PC-9 (cell line): ENCODE data around the gene MLKL. TPM values are rescaled to one million over a fixed set of nuclear protein-coding genes. Genes with fewer than 3 reads are reported as not detected.
A peak's percentile ranks its signal among the peaks of the same experiment; 100 is the strongest.

Experiments used
- BruUV-seq: library from RNA; stranded (reverse); fragments of 400-500 nt; replicated peaks from 2 replicates; lab custom pipeline; 2021; lab: Mats Ljungman, UMichigan
- CTCF ChIA-PET: fragments of 300-600 bp; sonication (Branson Sonifier 250); formaldehyde crosslinking; loops from one replicate; lab custom pipeline; 2022; ENCODE audit warnings: antibody characterized with exemption; lab: Charles Lee
- POLR2A ChIA-PET: fragments of 300-600 bp; sonication (Branson Sonifier 250); formaldehyde crosslinking; loops from one replicate; lab custom pipeline; 2022; ENCODE audit warnings: antibody characterized with exemption; ENCODE audit not compliant: unreplicated experiment; lab: Charles Lee
- DNase-seq, 2 experiments: peaks; one replicate each; pipeline versions ENCODE4 v3.0.0 to v3.0.0-alpha.2; 2015 to 2022; ENCODE audit warnings: mixed read lengths in 1 of 2
- H2AFZ ChIP-seq: fragments of 200-600 bp; sonication (generic); 2 replicates; pipeline ENCODE4 v1.8.1; 2017; ENCODE audit warnings: antibody characterized with exemption
- H3F3A ChIP-seq: fragments of 200-600 bp; sonication (generic); 2 replicates; pipeline ENCODE4 v1.8.1; 2017; ENCODE audit warnings: antibody characterized with exemption, mild to moderate bottlenecking, low read depth; ENCODE audit not compliant: insufficient read depth
- H3K27ac ChIP-seq: fragments of 200-600 bp; sonication (generic); 2 replicates; pipeline ENCODE4 v1.6.1; 2016; ENCODE audit warnings: mixed run types
- H3K27me3 ChIP-seq: fragments of 200-600 bp; sonication (generic); 2 replicates; pipeline ENCODE4 v1.6.1; 2016; ENCODE audit warnings: low read depth, mixed run types; ENCODE audit not compliant: insufficient read depth
- H3K36me3 ChIP-seq: fragments of 200-600 bp; sonication (generic); 2 replicates; pipeline ENCODE4 v1.6.1; 2016; ENCODE audit warnings: low read depth, mixed run types
- H3K4me1 ChIP-seq: fragments of 200-600 bp; sonication (generic); replicated peaks from 2 replicates; pipeline ENCODE4 v1.6.1; 2016; ENCODE audit warnings: mixed run types; ENCODE audit not compliant: insufficient read depth
- H3K4me2 ChIP-seq: fragments of 200-600 bp; sonication (generic); 2 replicates; pipeline ENCODE4 v1.6.1; 2017; ENCODE audit warnings: mixed run types
- H3K4me3 ChIP-seq: fragments of 200-600 bp; sonication (generic); 2 replicates; pipeline ENCODE4 v1.6.1; 2016; ENCODE audit warnings: mixed run types
- H3K79me2 ChIP-seq: fragments of 200-600 bp; sonication (generic); 2 replicates; pipeline ENCODE4 v1.6.1; 2017; ENCODE audit warnings: low read depth, mixed run types
- H3K9me2 ChIP-seq: fragments of 200-600 bp; sonication (generic); 2 replicates; pipeline ENCODE4 v1.8.1; 2017; ENCODE audit warnings: mild to moderate bottlenecking; ENCODE audit not compliant: insufficient read depth
- H3K9me3 ChIP-seq: fragments of 200-600 bp; sonication (generic); 2 replicates; pipeline ENCODE4 v1.8.1; 2016; ENCODE audit warnings: low read depth; ENCODE audit not compliant: insufficient read depth
- H4K20me1 ChIP-seq: fragments of 200-600 bp; sonication (generic); 2 replicates; pipeline ENCODE4 v1.8.1; 2017; ENCODE audit not compliant: insufficient read depth
- EZH2 ChIP-seq: fragments of 200-600 bp; sonication (generic); IDR thresholded peaks from 2 replicates; pipeline ENCODE4 v1.8.0; 2017; ENCODE audit warnings: antibody characterized with exemption, low read depth
- intact Hi-C: fragments of 100-400 bp; cut with micrococcal nuclease; formaldehyde crosslinking; loops from one replicate; pipeline ENCODE4 v1.10.0; 2022; ENCODE audit not compliant: unreplicated experiment
- total RNA-seq: library from RNA; stranded (reverse); gene quantifications from 2 replicates; pipeline ENCODE4 v1.2.3, GENCODE V29; 2021
- TF ChIP-seq, protein P1 (sequence below): fragments of 200-600 bp; sonication (generic); conservative IDR thresholded peaks from 2 replicates; pipeline ENCODE4 v1.6.1; 2017; ENCODE audit warnings: mixed run types, antibody characterized with exemption, mild to moderate bottlenecking, moderate library complexity

Gene MLKL
- total RNA-seq, 1 experiment from 2014 or later = 11.2 TPM

DNA sequence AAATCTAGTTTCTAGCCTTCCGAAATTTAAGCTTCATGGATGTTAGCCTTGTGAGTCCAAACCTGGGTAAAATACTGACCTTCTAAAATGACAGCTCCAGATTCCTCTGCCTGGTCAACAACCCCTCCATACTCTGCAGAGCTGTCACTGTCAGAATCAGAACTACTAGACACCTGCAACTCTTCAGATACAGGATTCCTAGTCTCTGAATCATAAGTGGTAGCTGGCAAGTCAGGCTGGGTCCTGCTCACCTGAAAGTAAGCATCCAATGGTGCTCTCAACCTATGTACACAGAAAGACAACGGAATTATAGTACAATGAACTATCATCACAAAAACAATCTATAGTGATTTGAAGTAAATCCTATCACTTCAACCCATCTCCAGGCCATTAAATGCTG is 48.8 kb downstream of the MLKL start:
- no peak overlapping the region for H3K4me2 ChIP-seq
- no peak overlapping the region for H3K27ac ChIP-seq
- H3K36me3 ChIP-seq = peaks cover 28% of the 10 kb centered on the region
- CTCF ChIA-PET = interaction anchor here (0.5 kb wide), 1 partner anchor 139 kb away, joined by 3 read pairs; no protein-coding TSS in a partner anchor
- intact Hi-C loops = no loop called here
- no peaks in the 10 kb centered on the region for H3K9me3 ChIP-seq
- 0 out of 2 replicates have a peak, but pooled peaks cover 8% of the 10 kb centered on the region for H3K4me1 ChIP-seq
- peaks cover 25% of the 10 kb centered on the region for H3F3A ChIP-seq
- H3K4me3 ChIP-seq = no peak overlapping the region
- DNase-seq = no peak
- H3K9me2 ChIP-seq = no peaks in the 10 kb centered on the region
- H3K79me2 ChIP-seq = peaks cover 61% of the 10 kb centered on the region
- H3K27me3 ChIP-seq = no peaks in the 10 kb centered on the region
- TF ChIP-seq, protein P1, sequence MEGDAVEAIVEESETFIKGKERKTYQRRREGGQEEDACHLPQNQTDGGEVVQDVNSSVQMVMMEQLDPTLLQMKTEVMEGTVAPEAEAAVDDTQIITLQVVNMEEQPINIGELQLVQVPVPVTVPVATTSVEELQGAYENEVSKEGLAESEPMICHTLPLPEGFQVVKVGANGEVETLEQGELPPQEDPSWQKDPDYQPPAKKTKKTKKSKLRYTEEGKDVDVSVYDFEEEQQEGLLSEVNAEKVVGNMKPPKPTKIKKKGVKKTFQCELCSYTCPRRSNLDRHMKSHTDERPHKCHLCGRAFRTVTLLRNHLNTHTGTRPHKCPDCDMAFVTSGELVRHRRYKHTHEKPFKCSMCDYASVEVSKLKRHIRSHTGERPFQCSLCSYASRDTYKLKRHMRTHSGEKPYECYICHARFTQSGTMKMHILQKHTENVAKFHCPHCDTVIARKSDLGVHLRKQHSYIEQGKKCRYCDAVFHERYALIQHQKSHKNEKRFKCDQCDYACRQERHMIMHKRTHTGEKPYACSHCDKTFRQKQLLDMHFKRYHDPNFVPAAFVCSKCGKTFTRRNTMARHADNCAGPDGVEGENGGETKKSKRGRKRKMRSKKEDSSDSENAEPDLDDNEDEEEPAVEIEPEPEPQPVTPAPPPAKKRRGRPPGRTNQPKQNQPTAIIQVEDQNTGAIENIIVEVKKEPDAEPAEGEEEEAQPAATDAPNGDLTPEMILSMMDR = no peak
- TF ChIP-seq EZH2 = no peak
- POLR2A ChIA-PET = interaction anchor here (0.6 kb wide), 1 partner anchor 776 kb away, joined by 3 read pairs; no protein-coding TSS in a partner anchor
- peaks cover 40% of the 10 kb centered on the region for H4K20me1 ChIP-seq
- H2AFZ ChIP-seq = no peak overlapping the region
- no TSS peak for BruUV-seq

DNA sequence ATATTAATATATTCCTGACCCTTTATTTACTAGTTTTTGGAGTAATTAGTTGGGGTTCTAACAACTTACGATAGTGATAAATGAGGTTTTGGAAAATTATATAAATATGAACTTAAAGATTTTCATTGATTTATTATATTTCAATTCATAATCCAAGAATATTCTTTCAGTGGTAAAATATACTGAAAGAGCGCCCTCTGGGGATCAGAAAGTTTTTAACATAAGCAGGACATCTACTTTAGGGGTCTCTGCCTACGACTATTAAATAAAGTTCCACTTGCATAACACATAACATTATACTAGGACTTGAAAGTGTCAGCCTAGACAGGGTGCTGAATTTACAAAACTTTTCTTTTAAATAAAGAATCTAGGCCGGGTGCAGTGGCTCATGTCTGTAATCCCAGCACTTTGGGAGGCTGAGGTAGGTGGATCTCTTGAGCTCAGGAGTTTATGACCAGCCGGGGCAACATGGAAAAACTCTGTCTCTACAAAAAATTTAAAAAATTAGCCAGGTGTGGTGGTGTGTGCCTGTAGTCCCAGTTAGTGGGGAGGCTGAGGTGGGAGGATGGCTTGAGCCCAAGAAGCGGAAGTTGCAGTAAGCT is 49.6 kb downstream of the MLKL start:
- Histone ChIP-seq H3K4me1 (0 out of 2 replicates have a peak, but pooled peaks cover 8% of the 10 kb centered on the region), H3K9me2 (no peaks in the 10 kb centered on the region), H3F3A (peaks cover 23% of the 10 kb centered on the region), H3K27ac (no peak overlapping the region), H3K4me3 (no peak overlapping the region), H3K4me2 (no peak overlapping the region), H3K36me3 (peaks cover 24% of the 10 kb centered on the region), H2AFZ (no peak overlapping the region), H3K27me3 (no peaks in the 10 kb centered on the region), H3K9me3 (no peaks in the 10 kb centered on the region), H3K79me2 (peaks cover 55% of the 10 kb centered on the region), H4K20me1 (peaks cover 37% of the 10 kb centered on the region)
- TF ChIP-seq, protein P1 = peak; percentile 76
- no peak for TF ChIP-seq EZH2
- ChIA-PET POLR2A (no interaction called here), CTCF (no interaction called here)
- intact Hi-C loops = no loop called here
- no TSS peak for BruUV-seq
- DNase-seq = no peak

DNA sequence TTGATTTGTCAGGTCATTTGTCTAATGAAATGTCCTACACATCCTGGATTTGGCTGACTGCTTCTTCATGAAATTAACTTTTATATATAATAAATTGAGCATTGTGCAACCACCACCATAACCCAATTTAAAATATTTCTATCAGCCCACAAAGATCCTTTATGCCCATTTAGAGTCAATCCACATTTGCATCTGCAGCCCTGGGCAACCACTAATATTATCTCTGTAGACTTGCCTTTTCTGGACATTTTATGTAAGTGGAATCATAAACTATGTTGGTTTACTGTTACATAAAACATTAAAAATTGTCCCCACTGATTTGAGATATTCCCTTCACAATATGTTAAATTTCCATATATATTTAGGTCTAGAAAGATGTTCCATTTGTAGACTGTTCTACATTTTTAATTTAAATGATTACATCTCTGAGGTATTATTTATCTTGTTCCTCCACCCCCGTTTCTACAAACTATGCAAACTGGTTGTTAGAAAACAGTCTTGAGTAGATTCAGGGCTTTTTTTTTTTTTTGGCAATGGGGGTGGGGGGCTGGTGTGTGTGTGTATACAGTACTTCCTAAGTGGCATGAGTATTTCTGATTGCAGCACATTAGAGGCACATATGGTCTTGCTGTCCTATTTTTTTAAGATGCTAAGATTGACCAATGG is 50.7 kb downstream of the MLKL start:
- no peak overlapping the region for H2AFZ ChIP-seq
- 0 out of 2 replicates have a peak, but pooled peaks cover 8% of the 10 kb centered on the region for H3K4me1 ChIP-seq
- H3K27me3 ChIP-seq = no peaks in the 10 kb centered on the region
- no peak for TF ChIP-seq EZH2
- TF ChIP-seq, protein P1 = no peak
- peaks cover 48% of the 10 kb centered on the region for H3K79me2 ChIP-seq
- intact Hi-C loops = no loop called here
- H3K27ac ChIP-seq = no peak overlapping the region
- CTCF ChIA-PET = no interaction called here
- peaks cover 24% of the 10 kb centered on the region for H3K36me3 ChIP-seq
- no peaks in the 10 kb centered on the region for H3K9me3 ChIP-seq
- no peak overlapping the region for H3K4me3 ChIP-seq
- no peak for DNase-seq
- BruUV-seq = no TSS peak
- H4K20me1 ChIP-seq = peaks cover 37% of the 10 kb centered on the region
- no peak overlapping the region for H3K4me2 ChIP-seq
- no peaks in the 10 kb centered on the region for H3K9me2 ChIP-seq
- peaks cover 23% of the 10 kb centered on the region for H3F3A ChIP-seq
- POLR2A ChIA-PET = no interaction called here
